Nephron (organoid): Measurements from ENCODE around the gene TRPM1.
A peak's percentile ranks its signal among the peaks of the same experiment; 100 is the strongest.

Experiments used
- H3K27ac Mint-ChIP-seq, 3 experiments: 2 replicates each; pipeline ENCODE4 v1.8.0; 2020; ENCODE audit warnings: mixed read lengths in 3 of 3, mild to moderate bottlenecking in 2 of 3, moderate library complexity in 1 of 3
- H3K27me3 Mint-ChIP-seq: 2 replicates; pipeline ENCODE4 v1.8.0; 2021; ENCODE audit warnings: low read depth, mild to moderate bottlenecking, moderate library complexity, mixed read lengths
- H3K36me3 Mint-ChIP-seq: 2 replicates; pipeline ENCODE4 v1.8.0; 2020; ENCODE audit warnings: low read depth, mixed read lengths
- H3K4me1 Mint-ChIP-seq: 2 replicates; pipeline ENCODE4 v1.8.0; 2020; ENCODE audit warnings: mixed read lengths
- H3K4me3 Mint-ChIP-seq, 3 experiments: 2 replicates each; pipeline ENCODE4 v1.8.0; 2020; ENCODE audit warnings: mild to moderate bottlenecking in 3 of 3, mixed read lengths in 3 of 3, moderate library complexity in 2 of 3
- H3K9me3 Mint-ChIP-seq: 2 replicates; pipeline ENCODE4 v1.8.0; 2020; ENCODE audit warnings: mixed read lengths
- TF ChIP-seq, protein P1 (sequence below), 3 experiments: fragments of 200-600 bp; sonication (generic); IDR thresholded peaks; one replicate each; pipeline ENCODE4 v1.5.0; 2021; ENCODE audit warnings: antibody characterized with exemption in 3 of 3; ENCODE audit not compliant: unreplicated experiment in 3 of 3

Gene TRPM1

DNA sequence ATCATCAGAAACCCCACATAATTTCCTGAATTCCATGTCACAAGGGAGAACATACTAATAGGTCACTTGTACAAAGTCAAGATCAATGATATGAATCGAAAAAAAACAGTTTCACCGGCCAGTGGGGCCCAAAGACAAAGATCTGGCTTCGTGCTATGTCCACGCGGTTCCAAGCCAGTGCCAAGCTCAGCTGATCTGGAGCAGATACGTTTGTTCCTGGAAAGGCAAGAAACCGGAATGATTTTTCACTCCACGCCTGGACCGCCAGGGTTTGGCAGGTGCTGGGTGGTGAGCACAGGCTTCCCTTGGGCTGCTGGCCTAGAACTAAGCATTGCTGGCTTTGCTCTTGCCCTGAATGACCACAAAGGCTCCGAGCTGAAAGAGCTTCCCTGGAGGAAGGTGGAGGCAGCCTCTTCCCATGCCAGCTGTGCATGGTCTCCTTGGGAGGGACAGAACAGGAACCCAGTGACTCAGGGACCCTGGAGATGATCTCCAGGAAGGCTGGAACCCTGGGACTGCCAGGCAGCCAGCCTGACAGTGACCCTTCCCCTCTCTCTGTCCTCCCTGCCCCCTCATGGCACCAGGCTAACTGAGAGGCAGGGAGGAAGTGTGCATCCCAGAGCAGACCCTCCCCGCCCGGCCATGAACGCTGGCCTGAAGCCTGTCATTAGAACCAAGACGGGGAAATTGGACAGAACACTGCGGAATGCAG is 40.9 kb downstream of the TRPM1 start:
- H3K4me3 Mint-ChIP-seq: no peak overlapping the region
- H3K27ac Mint-ChIP-seq: peak overlapping the region; percentile 6 to 64 (median 43)
- no peaks in the 10 kb centered on the region for H3K36me3 Mint-ChIP-seq
- H3K4me1 Mint-ChIP-seq: peaks cover 20% of the 10 kb centered on the region
- peaks cover 17% of the 10 kb centered on the region for H3K9me3 Mint-ChIP-seq
- TF ChIP-seq, protein P1, sequence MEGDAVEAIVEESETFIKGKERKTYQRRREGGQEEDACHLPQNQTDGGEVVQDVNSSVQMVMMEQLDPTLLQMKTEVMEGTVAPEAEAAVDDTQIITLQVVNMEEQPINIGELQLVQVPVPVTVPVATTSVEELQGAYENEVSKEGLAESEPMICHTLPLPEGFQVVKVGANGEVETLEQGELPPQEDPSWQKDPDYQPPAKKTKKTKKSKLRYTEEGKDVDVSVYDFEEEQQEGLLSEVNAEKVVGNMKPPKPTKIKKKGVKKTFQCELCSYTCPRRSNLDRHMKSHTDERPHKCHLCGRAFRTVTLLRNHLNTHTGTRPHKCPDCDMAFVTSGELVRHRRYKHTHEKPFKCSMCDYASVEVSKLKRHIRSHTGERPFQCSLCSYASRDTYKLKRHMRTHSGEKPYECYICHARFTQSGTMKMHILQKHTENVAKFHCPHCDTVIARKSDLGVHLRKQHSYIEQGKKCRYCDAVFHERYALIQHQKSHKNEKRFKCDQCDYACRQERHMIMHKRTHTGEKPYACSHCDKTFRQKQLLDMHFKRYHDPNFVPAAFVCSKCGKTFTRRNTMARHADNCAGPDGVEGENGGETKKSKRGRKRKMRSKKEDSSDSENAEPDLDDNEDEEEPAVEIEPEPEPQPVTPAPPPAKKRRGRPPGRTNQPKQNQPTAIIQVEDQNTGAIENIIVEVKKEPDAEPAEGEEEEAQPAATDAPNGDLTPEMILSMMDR (IDR thresholded peaks at IDR 0.05; ENCODE audit: unreplicated experiment in 3 of 3): no peak
- peaks cover 3% of the 10 kb centered on the region for H3K27me3 Mint-ChIP-seq

GRCh38 chr15:31058236-31058962 is 43.1 kb downstream of the TRPM1 start:
- Mint-ChIP-seq H3K27me3 (peaks cover 3% of the 10 kb centered on the region), H3K36me3 (no peaks in the 10 kb centered on the region), H3K27ac (no peak overlapping the region), H3K4me1 (peaks cover 24% of the 10 kb centered on the region), H3K4me3 (no peak overlapping the region), H3K9me3 (peaks cover 22% of the 10 kb centered on the region)
- TF ChIP-seq, protein P1 (IDR thresholded peaks at IDR 0.05; ENCODE audit: unreplicated experiment in 3 of 3): no peak

- TF ChIP-seq, protein P1 (IDR thresholded peaks at IDR 0.05; ENCODE audit: unreplicated experiment in 3 of 3): no peak
- Mint-ChIP-seq H3K27ac (no peak overlapping the region), H3K4me1 (peaks cover 4% of the 10 kb centered on the region), H3K9me3 (peaks cover 11% of the 10 kb centered on the region), H3K27me3 (no peaks in the 10 kb centered on the region), H3K4me3 (no peak overlapping the region), H3K36me3 (no peaks in the 10 kb centered on the region)
These were observed 49.9 kb downstream of the TRPM1 start for GRCh38 chr15:31051496-31052080.

- Mint-ChIP-seq H3K4me1 (peaks cover 4% of the 10 kb centered on the region), H3K27ac (no peak overlapping the region), H3K9me3 (peaks cover 9% of the 10 kb centered on the region), H3K4me3 (no peak overlapping the region), H3K27me3 (no peaks in the 10 kb centered on the region), H3K36me3 (no peaks in the 10 kb centered on the region)
- TF ChIP-seq, protein P1 (IDR thresholded peaks at IDR 0.05; ENCODE audit: unreplicated experiment in 3 of 3): no peak
These were observed 50.6 kb downstream of the TRPM1 start for GRCh38 chr15:31050953-31051352.

- Mint-ChIP-seq H3K9me3 (peaks cover 2% of the 10 kb centered on the region), H3K4me3 (no peak overlapping the region), H3K36me3 (no peaks in the 10 kb centered on the region), H3K4me1 (peaks cover 1% of the 10 kb centered on the region), H3K27me3 (no peaks in the 10 kb centered on the region), H3K27ac (no peak overlapping the region)
- TF ChIP-seq, protein P1 (IDR thresholded peaks at IDR 0.05; ENCODE audit: unreplicated experiment in 3 of 3): no peak
These were observed 51.6 kb downstream of the TRPM1 start for GRCh38 chr15:31049682-31050615.
